ENCODE results near the gene SLC25A25.
"Not testable (repeated sequence)": the region's sequence is repeated elsewhere in the genome, so short reads cannot be mapped to it uniquely, and the experiment has no call there.

Gene SLC25A25

DNA sequence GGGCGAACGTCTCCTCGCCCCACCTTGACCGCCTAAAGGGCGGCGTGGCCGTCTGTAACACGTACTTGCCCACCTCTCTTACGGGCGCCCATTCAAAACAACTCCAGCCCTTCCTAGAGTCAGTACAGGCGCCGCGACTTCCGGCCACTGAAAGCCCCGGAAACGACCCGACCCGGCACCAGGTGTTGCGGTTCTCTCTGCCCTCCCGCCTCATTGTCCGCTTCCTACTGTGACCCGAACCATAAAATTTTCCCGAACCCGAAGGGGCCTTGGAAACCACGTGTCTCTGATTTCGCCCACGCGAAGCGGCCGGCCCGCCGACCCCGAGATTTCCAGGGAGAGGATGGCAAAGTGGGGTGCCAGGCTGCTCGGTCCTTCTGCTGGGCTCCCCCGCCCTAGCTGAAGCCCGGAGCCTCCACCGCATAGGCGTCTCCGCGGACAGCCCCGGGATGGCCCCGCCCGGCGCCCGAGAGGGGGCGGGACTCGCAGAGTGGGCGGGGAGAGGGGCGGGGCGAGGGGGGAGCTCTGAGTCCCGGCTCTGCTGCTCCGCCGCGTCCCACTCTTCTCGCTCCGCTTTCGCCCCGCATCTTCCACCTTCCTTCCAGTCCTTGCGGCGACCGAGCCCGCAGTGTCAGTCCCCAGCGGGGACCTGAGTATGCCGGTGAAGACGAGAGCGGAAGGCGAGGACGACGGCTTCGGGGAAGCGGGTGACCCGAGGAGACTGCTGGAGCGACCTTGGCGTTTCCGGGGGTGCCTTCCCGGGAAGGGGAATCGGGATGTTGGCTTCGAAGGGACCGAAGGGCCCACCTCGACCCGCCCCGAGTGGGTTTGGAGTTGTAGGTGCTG is 60.2 kb downstream of the SLC25A25 start:
- DNase-seq = peak; percentile 85

DNA sequence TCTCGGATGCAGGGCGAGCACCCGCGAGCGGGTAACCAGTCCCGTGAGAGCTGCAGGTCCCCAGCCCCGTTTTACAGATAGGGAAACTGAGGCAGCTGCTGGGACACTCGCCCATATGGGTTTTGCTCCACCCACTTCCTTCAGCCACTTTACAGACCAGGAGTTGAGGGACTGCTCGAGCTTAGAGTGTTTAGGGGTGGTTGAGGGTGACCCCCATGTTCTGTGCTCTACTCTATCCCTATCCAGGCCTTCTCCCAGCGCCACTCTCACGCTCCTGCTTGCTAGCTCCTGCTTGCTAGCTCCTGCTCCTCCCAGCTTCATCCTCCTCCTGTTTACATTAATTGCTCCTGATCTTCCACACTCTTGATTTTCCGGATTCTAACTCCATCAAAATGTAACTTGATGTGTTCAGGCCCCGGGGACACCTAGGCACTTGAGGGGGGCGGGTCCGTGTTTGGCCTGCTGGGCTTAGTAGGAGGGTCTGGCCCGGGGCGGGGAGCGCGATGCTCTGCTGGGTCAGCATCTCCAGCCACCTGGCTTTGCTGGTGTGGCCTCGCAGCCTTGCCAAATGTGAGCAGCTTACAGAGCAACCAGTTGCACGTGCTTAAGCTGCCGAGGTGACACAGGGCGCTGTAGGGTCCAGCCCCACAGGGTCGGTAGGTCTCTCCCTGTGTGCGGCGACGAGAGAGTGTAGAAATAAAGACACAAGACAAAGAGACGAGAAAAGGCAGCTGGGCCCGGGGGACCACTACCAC is 61.0 kb downstream of the SLC25A25 start:
- no peak for DNase-seq

DNA sequence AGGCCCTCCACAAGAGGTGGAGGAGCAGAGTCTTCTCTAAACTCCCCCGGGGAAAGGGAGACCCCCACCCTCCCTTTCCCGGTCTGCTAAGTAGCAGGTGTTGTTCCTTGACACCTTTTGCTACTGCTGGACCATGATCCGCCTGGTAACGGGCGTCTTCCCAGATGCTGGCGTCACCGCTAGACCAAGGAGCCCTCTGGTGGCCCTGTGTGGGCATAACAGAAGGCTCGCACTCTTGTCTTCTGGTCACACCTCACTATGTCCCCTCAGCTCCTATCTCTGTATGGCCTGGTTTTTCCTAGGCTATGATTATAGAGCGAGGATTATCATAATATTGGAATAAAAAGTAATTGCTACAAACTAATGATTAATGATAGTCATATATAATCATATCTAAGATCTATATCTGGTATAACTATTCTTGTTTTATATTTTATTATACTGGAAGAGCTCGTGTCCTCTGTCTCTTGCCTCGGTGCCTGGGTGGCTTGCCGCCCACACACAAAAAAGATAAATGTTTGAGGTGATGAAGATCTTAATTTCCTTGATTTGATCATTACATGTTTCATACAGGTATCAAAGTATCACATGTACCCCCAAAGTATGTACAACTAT is 62.1 kb downstream of the SLC25A25 start:
- DNase-seq = not testable (repeated sequence)

DNA sequence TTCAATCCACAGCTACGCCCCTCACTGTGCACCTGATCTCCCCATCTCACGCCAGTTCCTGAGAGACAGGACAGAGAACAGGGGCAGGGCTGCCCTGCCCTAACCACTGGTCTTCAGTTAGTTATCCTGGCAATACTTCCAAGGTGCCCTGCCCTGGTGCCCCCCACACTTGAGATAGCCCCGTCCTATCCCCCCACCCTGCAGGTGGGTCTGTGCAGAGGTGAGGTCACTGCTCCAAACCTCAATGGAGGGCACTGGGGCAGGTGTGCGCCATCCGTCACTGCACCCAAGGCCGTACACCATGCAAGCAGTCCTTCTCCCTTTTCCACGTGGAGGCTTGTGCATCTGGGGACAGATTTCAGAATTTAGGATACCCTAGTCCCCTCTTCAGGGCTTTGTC is 62.6 kb downstream of the SLC25A25 start:
- not testable (repeated sequence) for DNase-seq

DNA sequence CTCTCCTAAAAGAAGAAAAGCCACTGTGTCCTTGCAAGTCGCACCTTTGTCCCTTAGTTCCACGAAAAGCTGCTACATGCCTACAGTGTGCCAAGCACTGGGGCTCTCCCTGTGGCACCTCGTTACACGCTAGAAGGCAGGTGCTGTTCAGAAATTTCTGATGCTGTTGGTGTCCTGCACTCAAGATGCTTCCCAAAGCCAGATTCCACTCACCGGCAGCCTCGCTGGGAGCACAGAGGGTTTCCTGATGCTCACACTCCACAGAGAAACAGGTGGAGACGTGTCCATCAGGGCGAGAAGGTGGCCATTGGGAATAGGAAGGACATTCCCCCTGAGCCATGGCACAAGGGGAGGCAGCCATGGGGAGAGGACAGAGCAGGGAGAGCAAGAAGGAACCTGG is 63.3 kb downstream of the SLC25A25 start:
- not testable (repeated sequence) for DNase-seq

DNA sequence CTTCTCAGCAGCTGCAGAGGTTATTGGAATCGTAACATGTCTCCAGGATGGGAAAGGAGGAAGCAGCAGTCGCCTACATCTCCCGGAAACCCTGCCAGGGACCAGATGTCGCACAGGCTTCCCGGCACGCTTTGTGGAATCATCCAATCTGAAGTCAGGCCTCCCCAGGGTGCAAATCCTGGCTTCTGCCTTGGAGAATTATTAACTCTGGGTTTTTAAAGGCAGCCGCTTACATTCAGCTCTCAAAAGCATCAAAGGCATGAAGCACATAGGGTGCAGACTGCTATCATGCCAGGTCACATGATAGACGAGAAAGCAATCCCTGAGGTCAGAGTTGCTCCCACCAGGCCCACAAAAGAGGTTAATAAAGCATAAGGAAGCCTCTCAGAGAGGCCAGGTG is 64.1 kb downstream of the SLC25A25 start:
- not testable (repeated sequence) for DNase-seq

DNA sequence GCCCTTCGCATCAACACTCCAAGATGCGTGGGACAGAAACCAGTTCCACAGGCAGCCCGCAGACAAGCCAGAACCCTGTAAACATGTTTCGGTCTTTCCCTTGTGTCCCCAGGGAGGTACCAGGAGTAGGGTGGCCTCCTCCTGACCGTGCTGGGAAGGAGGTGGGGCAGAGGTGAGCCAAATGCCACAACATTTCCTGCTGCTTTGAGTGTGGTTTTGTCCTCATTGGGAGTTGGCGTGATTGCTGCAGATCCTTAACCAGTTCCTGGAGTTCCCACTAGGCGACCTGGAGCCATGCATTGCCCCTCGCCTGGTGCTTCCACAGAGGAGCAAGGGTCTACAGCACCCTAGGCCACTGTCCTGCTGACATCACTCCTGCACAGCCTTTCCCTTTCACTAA is 67.5 kb downstream of the SLC25A25 start:
- DNase-seq = not testable (repeated sequence)

DNA sequence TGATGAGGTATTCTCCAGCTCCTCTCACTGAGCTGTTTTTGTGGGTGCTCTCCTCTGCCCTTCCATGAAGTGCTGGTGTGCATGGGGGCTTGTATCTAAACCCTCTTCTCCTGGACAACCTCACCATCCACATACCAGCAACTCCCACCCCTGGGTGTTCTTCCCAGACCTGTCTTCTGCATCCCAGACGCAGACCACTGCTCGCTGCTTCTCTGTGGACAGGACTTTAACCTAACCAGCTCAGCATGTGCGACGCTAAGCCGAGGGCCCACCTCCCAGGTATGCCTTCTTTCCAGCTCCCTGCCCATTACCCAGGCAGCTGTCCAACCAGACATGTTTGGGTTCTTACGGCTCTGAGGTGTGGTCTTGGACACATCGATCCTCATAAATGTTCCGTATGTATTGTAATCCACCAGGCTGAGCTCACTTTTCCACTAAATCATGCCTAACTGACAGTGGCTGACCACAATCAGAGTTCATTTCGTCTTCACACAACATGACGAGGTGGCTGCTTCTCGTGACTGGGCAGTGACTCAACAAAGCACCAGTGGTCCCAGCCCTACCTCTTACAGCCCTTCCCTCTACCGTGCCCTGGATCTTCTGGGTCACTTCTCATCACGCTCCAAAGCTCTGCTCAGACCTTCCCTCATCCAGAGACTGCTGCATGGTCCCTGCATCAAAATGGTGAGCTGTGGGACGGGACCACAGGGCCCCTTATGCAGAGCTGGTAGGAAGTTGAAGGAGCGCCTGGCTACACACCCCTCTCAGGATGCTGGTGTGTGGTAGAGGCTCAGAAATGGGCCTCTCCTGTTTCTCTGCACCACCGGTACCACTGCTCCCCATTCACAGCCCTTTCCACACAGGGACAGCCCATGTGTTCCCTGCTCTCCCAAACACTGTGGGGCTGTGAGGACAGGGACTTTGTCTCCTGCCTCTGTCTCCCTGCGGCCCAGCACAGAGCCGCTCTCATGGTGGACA is 69.1 kb downstream of the SLC25A25 start:
- no peak for DNase-seq

DNA sequence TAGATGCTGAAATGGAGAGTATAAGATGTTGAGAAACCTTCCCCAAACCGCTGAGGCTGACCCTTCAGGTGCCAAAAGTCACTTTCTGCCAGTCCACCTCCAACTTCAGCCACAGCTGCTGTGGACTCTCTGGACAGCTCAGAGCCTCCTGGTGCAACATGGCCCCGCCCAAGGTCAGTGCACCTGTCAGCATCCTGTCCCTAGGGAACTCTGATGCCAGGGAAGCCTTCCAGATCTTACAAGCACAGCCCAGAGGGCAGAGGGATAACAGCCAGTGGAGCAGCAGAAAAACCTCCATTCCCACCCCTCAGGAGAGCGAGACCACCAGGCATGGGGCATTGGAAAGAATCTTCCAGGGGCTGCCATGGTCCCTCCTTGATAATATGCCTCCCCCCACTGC is 70.0 kb downstream of the SLC25A25 start:
- DNase-seq = no peak

DNA sequence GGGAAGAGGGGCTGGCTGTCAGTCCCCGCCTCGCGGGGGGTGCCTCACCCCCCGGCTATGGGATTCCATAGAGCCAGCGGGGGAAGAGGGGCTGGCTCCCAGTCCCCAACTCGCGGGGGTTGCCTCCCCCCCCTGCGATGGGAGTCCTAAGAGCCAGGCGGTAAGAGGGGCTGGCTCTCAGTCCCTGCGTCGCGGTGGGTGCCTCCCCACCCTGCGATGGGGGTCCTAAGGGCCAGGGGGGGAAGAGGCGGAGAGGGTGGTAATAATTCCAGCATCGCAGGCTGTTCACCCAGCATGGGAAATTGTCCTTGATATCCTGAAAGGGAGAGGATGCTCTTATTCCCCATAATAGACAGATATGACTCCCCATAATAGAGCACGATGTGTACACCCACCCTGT is 71.6 kb downstream of the SLC25A25 start:
- no peak for DNase-seq

DNA sequence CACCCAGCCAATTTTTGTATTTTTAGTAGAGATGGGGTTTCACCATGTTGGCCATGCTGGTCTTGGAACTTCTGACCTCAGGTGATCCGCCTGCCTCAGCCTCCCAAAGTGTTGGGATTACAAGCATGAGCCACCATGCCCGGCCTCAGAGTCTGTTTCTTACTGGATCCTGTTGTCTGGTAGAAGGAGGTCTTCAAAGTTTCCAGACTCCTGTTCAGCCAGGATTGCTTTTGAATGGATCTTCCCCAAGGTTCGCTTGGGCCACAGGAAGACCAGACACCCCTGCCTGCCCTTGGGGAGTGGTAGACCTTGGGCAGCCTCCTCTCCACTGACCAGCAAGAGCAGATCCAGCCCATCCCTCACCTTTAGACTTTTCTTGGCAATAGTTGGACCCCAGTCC is 73.6 kb downstream of the SLC25A25 start:
- no peak for DNase-seq

DNA sequence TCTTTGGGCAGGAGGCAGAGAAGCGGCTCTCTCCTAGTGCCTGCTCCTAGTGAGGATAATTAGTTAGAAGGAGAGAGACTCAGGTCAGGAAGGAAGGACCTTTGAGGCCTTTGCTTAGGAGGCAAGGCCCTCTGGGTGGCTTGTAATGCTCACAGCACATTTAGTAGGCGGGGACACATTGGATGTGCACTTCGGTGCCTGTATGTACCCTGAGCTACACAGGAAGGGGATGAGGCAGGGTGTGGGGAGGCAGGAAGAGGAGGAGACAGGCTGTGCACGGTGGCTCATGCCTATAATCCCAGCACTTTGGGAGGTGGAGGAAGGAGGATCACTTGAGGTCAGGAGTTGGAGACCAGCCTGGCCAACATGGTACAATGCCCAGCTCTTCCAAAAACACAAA is 74.0 kb downstream of the SLC25A25 start:
- DNase-seq = peak; percentile 49

DNA sequence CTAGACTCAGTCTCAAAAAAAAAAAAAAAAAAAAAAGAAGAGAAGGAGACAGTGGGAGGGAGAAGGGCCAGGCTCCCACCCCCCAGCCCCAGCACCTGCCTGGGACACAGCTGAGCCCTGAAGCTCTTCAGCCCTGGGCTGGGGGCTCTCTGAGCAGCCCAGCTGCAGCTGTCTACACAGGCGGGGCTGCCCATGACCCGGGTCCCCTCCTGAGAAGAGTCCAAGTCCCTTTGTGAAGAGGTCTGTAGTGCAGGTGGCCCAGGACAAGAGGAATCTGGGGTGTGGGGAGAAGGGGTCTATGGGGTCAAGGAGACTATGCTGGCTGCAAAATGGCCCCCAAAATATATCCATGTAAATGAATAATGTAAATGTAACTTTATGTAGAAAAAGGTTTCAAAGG is 74.6 kb downstream of the SLC25A25 start:
- no peak for DNase-seq

DNA sequence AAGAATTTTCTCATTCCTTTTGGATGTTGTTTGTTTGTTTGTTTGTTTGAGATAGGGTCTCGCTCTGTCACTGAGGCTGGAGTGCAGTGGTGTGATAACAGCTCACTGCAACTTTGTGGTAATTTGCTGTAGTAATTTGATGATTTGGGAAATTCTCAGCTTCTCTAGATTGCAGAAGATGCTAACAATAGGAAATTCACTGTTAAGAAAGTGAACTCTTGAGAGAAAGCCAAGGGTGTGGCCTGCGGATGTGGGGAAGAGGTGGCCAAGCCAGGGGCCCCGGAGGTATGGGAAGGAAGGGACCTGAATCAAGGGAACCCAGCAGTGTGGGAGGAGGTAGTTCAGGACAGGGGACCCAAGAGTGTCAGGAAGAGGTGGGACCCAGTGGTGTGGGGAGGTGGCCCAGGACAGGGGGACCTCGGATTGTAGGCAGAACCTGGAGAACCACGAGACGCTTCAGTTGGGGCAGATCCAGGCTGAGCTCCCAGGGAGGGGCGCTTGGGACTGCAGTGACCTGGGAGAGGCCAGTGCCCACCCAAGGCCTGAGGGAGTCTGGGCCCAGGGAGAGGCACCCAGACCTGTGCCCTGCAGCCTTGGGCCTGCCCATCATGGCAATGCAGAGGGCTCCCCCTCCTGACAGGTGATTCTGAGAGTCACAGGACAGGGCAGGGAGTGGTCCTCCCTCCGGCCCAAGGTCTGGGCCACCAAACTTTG is 75.7 kb downstream of the SLC25A25 start:
- DNase-seq = no peak

DNA sequence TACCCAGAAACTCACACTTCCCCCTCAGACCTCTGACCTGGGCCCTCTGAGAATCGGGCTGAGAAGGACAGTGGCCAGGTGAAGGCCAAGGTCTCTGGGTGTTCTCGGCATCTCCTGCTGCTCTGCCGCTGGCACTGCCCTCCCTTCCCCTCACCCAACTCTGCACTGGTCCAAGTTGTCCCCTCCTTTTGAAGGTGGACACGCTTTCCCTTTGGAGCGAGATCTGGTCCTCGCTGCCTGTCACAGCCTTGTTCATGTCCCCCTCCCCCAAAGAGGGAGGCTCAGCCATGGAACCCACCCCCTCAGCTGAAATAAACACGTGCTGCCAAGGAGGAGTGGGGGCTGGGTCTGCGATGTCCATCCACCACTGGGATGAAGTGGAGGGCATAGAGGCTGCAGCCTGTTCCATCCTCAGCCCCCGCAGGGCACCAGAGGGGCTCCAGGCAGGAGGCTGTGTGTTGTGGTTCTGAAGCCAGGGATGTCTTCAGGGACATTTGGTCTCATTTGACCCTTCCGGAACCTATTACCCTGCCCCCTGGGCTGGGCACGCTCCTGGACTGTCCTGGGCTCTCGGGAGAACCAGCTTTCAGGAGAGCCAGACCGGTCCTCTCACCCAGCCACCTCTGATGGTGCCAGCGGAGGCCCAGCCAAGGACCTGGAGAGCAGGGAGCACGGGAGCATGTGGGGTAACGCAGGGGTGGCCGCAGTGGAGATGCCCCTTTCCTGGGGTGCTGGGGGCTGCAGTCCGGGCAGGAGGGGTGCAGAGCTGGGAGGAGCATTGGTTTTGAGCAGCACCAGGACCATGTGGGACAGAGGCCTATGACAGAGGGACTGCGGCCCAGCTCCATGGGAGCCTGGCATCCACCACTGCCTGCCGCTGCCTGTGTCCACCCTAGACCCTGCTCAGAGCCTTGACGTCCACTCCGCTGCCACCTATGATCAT is 76.5 kb downstream of the SLC25A25 start:
- no peak for DNase-seq

DNA sequence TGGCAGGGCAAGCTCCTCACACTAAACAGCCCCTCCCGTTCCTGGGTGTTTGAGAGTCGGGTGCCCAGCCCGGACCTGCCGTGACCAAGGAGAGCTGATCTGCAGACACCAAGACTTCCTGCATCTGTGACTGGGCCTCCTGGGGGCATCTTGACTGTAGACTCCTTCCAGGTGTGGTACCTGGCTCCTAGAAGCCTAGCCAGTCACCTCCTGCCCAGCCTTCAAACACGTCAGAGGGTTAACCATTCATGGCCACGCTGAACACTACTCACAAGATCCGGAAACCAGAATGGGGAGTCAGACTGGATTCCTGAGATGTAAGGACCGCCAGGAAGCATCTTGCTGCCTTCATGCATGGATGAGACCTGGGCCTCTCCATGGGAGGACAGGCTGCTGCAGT is 77.5 kb downstream of the SLC25A25 start:
- no peak for DNase-seq

DNA sequence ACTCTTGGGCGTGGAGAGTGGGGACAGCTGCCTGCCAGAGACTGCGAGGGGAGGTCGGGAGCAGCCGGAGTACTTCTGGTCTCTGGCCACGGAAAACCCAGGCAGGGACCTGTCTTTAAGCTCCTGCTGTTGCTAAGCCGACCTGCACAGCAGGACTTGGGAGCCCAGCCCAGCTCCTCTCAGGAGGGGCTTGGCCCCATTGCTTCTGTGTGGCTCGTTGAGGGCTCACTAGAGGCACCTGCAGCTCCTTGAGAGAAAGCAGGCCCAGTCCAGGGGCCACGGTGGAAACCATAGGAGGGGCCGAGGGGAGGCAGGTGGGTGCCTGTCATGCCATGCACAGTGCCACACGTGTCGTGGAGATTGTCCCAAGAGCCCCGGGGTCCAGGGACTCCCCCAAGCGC is 77.9 kb downstream of the SLC25A25 start:
- DNase-seq = no peak

DNA sequence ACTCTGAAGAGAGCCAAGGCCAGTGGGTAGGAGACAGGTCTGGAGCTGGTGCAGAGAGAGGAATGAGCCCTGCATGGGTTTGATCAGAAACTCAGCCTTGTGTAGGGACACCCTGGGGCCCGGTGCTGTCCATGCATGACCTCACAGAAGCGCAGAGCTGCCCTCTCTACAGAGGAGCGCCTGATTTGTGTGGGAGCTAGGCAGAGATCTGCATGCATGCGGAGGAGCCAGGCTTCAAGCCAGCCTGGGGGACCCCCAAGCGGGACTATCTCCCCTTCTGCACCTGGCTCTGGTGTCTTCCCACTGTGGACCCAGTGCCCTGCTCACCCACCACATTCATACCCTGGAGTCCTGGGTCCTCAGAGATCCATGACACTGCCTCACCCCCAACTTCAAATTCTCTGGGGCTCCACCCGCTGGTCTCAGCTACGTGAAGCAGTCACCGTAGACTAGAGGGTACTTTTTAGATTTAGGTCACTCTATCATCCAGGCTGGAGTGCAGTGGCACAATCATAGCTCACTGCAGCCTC is 78.6 kb downstream of the SLC25A25 start:
- DNase-seq = no peak

DNA sequence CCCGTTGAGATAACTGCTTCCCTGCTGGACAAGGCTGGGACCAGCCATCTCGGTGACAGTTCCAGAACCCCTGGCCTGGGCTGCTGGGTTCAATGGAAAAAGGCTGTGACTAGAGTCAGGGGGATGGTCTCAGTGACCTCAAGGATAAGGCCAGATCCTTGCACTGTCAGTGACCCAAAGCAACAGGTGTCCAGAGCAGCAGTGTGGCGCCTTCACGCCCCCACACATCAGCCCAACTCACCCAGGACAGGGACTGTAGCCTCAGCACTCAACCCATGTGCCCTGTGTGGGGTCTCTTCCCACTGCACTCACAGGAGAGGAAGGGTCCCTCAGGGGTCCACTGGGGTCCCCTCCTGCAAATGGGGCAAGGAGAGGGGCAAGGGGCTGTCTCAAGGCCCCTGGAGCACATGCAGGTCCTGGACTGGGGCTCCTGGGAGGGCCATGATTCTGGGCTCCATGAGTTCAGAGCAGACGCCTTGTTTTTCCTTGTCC is 80.5 kb downstream of the SLC25A25 start:
- DNase-seq = no peak

DNA sequence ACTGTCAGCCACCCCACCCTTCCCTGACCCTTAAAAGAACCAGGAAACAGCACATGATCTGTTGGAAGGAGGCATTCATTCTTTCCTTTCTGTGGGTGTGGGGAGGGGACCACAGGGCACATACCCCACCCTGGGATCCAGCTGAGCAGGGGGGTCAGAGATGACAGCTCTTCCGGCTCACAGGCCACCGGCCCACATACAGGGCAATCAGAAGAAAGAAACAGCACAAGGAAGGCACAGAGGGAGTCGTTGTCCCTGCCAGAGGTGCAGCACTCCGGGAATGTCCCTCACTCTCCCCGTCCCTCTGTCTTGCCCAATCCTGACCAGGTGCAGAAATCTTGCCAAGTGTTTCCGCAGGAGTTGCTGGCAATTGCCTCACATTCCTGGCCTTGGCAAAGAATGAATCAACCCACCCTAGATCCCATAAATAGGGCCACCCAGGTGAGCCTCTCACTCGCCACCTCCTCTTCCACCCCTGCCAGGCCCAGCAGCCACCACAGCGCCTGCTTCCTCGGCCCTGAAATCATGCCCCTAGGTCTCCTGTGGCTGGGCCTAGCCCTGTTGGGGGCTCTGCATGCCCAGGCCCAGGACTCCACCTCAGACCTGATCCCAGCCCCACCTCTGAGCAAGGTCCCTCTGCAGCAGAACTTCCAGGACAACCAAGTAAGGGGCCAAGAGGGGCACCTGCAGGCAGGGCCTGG is 81.1 kb downstream of the SLC25A25 start, which contains the start of gene LCN2:
LCN2 (plus strand) TSS at position 453 of the 701 bp plus-strand sequence; CDS start at position 526, 73 bp downstream.
- no peak for DNase-seq

Measured in CD4-positive, alpha-beta T cell treated with Interleukin-6 for 4 hours (primary cell).